ENCODE measurements around the gene SPINK2. TPM values are rescaled to one million over a fixed set of nuclear protein-coding genes. Genes with fewer than 3 reads are reported as not detected.

SPINK2 gene
- total RNA-seq, 4 donors from 2014 or later, result 2.1 TPM; not detected in 3

- DNase-seq, result peak; percentile 87 to 90
- Histone ChIP-seq H3K27me3 (no peaks in the 10 kb centered on the region), H3K36me3 (no peaks in the 10 kb centered on the region), H3K9me3 (no peaks in the 10 kb centered on the region), H3K4me1 (peaks cover 0 to 3% of the 10 kb centered on the region in 2 donors), H3K27ac (peak overlapping the region; percentile 66 to 83 (median 74)), H3K4me3 (replicated peaks in 1 of 3) (peak overlapping the region; percentile 3 to 89 (median 38))
- no peak for TF ChIP-seq POLR2A (IDR thresholded peaks at IDR 0.05)
- TF ChIP-seq CTCF (IDR thresholded peaks at IDR 0.05), result peak; percentile 58 to 98 (median 90)
- WGBS, 2 donors, result 7 to 8% methylated on average over 19 of the region's 19 CpGs
- intact Hi-C loops (cut with DNase I), result loop anchor here (5.0 to 10.0 kb wide), 2 partner anchors 145 to 223 kb away; no protein-coding TSS in a partner anchor
Measured at GRCh38 chr4:56799824-56800756, 21.4 kb downstream of the SPINK2 start.

- intact Hi-C loops (cut with DNase I), result no loop called here
- Histone ChIP-seq H3K4me3 (replicated peaks in 1 of 3) (no peak overlapping the region), H3K27me3 (no peaks in the 10 kb centered on the region), H3K36me3 (no peaks in the 10 kb centered on the region), H3K27ac (peak overlapping the region in 1 of 3 donors; percentile 74), H3K4me1 (peaks cover 0 to 3% of the 10 kb centered on the region in 2 donors), H3K9me3 (no peaks in the 10 kb centered on the region)
- WGBS, 2 donors, result 73 to 79% methylated on average over 11 of the region's 11 CpGs
- TF ChIP-seq POLR2A (IDR thresholded peaks at IDR 0.05), result no peak
- no peak for TF ChIP-seq CTCF (IDR thresholded peaks at IDR 0.05)
- no peak for DNase-seq
Measured at GRCh38 chr4:56799161-56799759, 22.2 kb downstream of the SPINK2 start.

GRCh38 chr4:56796211-56796610 is 25.3 kb downstream of the SPINK2 start:
- TF ChIP-seq CTCF (IDR thresholded peaks at IDR 0.05) (no peak), POLR2A (IDR thresholded peaks at IDR 0.05) (no peak)
- no peak for DNase-seq
- 93 to 97% methylated on average over 3 of the region's 3 CpGs for WGBS, 2 donors
- peaks cover 0 to 3% of the 10 kb centered on the region in 2 donors for H3K4me1 ChIP-seq
- intact Hi-C loops (cut with DNase I), result no loop called here
- H3K9me3 ChIP-seq, result no peaks in the 10 kb centered on the region
- H3K4me3 ChIP-seq (replicated peaks in 1 of 3), result no peak overlapping the region
- no peaks in the 10 kb centered on the region for H3K27me3 ChIP-seq
- H3K27ac ChIP-seq, result no peak overlapping the region
- no peaks in the 10 kb centered on the region for H3K36me3 ChIP-seq

GRCh38 chr4:56791316-56791715 is 30.2 kb downstream of the SPINK2 start:
- Histone ChIP-seq H3K27ac (no peak overlapping the region), H3K36me3 (no peaks in the 10 kb centered on the region), H3K4me1 (no peaks in the 10 kb centered on the region), H3K9me3 (no peaks in the 10 kb centered on the region), H3K27me3 (no peaks in the 10 kb centered on the region), H3K4me3 (replicated peaks in 1 of 3) (no peak overlapping the region)
- 93 to 97% methylated on average over 4 of the region's 4 CpGs for WGBS, 2 donors
- intact Hi-C loops (cut with DNase I), result no loop called here
- no peak for DNase-seq
- TF ChIP-seq POLR2A (IDR thresholded peaks at IDR 0.05) (no peak), CTCF (IDR thresholded peaks at IDR 0.05) (no peak)

- intact Hi-C loops (cut with DNase I), result no loop called here
- Histone ChIP-seq H3K27me3 (no peaks in the 10 kb centered on the region), H3K27ac (no peak overlapping the region), H3K4me1 (no peaks in the 10 kb centered on the region), H3K9me3 (no peaks in the 10 kb centered on the region), H3K36me3 (no peaks in the 10 kb centered on the region), H3K4me3 (replicated peaks in 1 of 3) (no peak overlapping the region)
- TF ChIP-seq POLR2A (IDR thresholded peaks at IDR 0.05), result no peak
- TF ChIP-seq CTCF (IDR thresholded peaks at IDR 0.05), result no peak
- no peak for DNase-seq
- WGBS, 2 donors, result 46 to 67% methylated on average over 1 of the region's 1 CpG
Measured at GRCh38 chr4:56790691-56791091, 30.8 kb downstream of the SPINK2 start.

Measured in thyroid gland (tissue), 4 donors.